ENCODE results near the gene MYO3B. TPM values are rescaled to one million over a fixed set of nuclear protein-coding genes. Genes with fewer than 3 reads are reported as not detected.

Gene MYO3B
- total RNA-seq, 4 donors from 2014 or later = 0.06 TPM; not detected in 3

DNA sequence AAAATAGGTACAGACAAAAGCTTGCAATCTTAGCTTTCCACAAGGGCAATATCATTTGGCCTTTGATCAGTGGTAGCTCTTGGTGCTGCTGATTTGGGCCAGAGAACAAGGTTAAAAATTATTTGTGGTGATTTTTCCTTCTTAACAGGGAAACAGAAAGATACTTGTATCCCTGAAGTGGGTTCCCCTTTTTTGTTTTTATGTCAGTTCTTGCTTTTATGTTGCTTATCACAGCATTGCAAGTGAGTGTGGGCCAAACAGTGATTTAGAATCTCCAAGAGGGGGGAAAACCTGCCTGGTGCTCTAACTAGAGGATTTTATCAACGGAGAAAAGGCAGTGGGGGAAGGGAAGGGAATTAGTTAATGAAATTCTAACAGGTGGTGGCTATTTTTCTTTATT, 339.6 kb downstream of the MYO3B start:
- no peak for TF ChIP-seq POLR2A (IDR thresholded peaks at IDR 0.05; ENCODE audit: low read depth)
- no peak for TF ChIP-seq EP300 (IDR thresholded peaks at IDR 0.05)
- TF ChIP-seq POLR2AphosphoS5 (IDR thresholded peaks at IDR 0.05) = no peak
- TF ChIP-seq CTCF (IDR thresholded peaks at IDR 0.05) = no peak
- H3K4me1 ChIP-seq = peaks cover 0 to 5% (median 3%) of the 10 kb centered on the region in 4 donors
- H3K36me3 ChIP-seq = no peaks in the 10 kb centered on the region
- no peak overlapping the region for H3K27ac ChIP-seq (replicated peaks in 1 of 4)
- no peaks in the 10 kb centered on the region for H3K9me3 ChIP-seq
- WGBS = 53% methylated on average over 1 of the region's 1 CpG
- H3K4me3 ChIP-seq = no peak overlapping the region
- intact Hi-C loops (cut with DNase I) = no loop called here
- no peaks in the 10 kb centered on the region for H3K27me3 ChIP-seq
- DNase-seq (ENCODE audit: extremely low spot score) = no peak

- TF ChIP-seq POLR2AphosphoS5 (IDR thresholded peaks at IDR 0.05) (no peak), CTCF (IDR thresholded peaks at IDR 0.05) (no peak), POLR2A (IDR thresholded peaks at IDR 0.05; ENCODE audit: low read depth) (no peak)
- Histone ChIP-seq H3K9me3 (no peaks in the 10 kb centered on the region), H3K36me3 (no peaks in the 10 kb centered on the region), H3K4me3 (no peak overlapping the region), H3K27me3 (no peaks in the 10 kb centered on the region), H3K4me1 (peaks cover 0 to 14% (median 5%) of the 10 kb centered on the region in 4 donors), H3K27ac (replicated peaks in 1 of 4) (no peak overlapping the region)
- intact Hi-C loops (cut with DNase I) = no loop called here
- WGBS = 74% methylated on average over 2 of the region's 2 CpGs
- DNase-seq (ENCODE audit: extremely low spot score) = no peak
These were observed 341.0 kb downstream of the MYO3B start for GRCh38 chr2:170518911-170519310.

DNA sequence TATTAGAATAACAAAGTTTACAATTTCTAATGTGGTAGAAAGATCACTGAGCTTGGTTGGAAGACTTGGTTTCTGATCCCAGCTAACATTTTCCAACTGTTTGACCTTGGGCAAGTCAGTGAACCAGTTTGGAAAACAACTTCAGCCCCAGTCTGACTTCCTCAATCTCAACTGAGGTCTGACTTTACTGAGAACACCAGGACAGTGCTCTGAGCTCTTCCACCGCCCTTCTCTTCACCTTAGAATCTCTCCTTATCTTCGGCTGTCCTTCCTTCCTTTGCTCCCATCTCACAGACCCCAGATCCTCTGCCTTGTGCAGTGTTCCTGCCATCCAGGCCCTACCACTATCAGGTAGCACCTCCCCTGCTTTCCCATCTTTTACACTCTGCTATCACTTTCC, 343.4 kb downstream of the MYO3B start:
- no peaks in the 10 kb centered on the region for H3K27me3 ChIP-seq
- DNase-seq (ENCODE audit: extremely low spot score) = no peak
- peaks cover 10 to 35% (median 22%) of the 10 kb centered on the region in 4 donors for H3K4me1 ChIP-seq
- no peaks in the 10 kb centered on the region for H3K9me3 ChIP-seq
- intact Hi-C loops (cut with DNase I) = no loop called here
- WGBS = 95% methylated on average over 2 of the region's 2 CpGs
- TF ChIP-seq POLR2AphosphoS5 (IDR thresholded peaks at IDR 0.05) (no peak), EP300 (IDR thresholded peaks at IDR 0.05) (no peak), POLR2A (IDR thresholded peaks at IDR 0.05; ENCODE audit: low read depth) (no peak), CTCF (IDR thresholded peaks at IDR 0.05) (no peak)
- H3K4me3 ChIP-seq = no peak overlapping the region
- H3K27ac ChIP-seq (replicated peaks in 1 of 4) = no peak overlapping the region
- H3K36me3 ChIP-seq = no peaks in the 10 kb centered on the region

GRCh38 chr2:170523506-170523905, 345.6 kb downstream of the MYO3B start:
- intact Hi-C loops (cut with DNase I) = no loop called here
- Histone ChIP-seq H3K27me3 (no peaks in the 10 kb centered on the region), H3K9me3 (no peaks in the 10 kb centered on the region), H3K4me1 (peaks cover 10 to 36% (median 22%) of the 10 kb centered on the region in 4 donors), H3K4me3 (no peak overlapping the region), H3K36me3 (no peaks in the 10 kb centered on the region), H3K27ac (replicated peaks in 1 of 4) (no peak overlapping the region)
- no peak for DNase-seq (ENCODE audit: extremely low spot score)
- 85% methylated on average over 4 of the region's 4 CpGs for WGBS
- TF ChIP-seq POLR2AphosphoS5 (IDR thresholded peaks at IDR 0.05) = no peak
- TF ChIP-seq EP300 (IDR thresholded peaks at IDR 0.05) = no peak
- TF ChIP-seq POLR2A (IDR thresholded peaks at IDR 0.05; ENCODE audit: low read depth) = no peak
- TF ChIP-seq CTCF (IDR thresholded peaks at IDR 0.05) = no peak

Measured in esophagus muscularis mucosa (tissue), 4 donors.